IMR-90 (cell line): ENCODE results near the gene PPM1G. TPM values are rescaled to one million over a fixed set of nuclear protein-coding genes. Genes with fewer than 3 reads are reported as not detected.

ENCODE experiments used
- ATAC-seq: fragments of 200-7000 bp; cut with Tn5 transposase; 2 replicates; pipeline ENCODE4 v1.9.1; 2020; ENCODE audit warnings: low read depth, mild to moderate bottlenecking, moderate library complexity
- BruUV-seq: library from RNA; stranded (reverse); fragments of 400-500 nt; replicated peaks from 2 replicates; lab custom pipeline; 2021; lab: Mats Ljungman, UMichigan
- CTCF ChIA-PET: fragments of 300-600 bp; formaldehyde crosslinking; extraction: SDS; loops from one replicate; lab custom pipeline; 2021; ENCODE audit warnings: antibody characterized with exemption; lab: Yijun Ruan, JAX
- POLR2A ChIA-PET: fragments of 300-600 bp; sonication (Branson Sonifier 250); formaldehyde crosslinking; loops from one replicate; lab custom pipeline; 2022; ENCODE audit warnings: antibody characterized with exemption; ENCODE audit not compliant: unreplicated experiment; lab: Charles Lee
- DNase-seq: peaks from one replicate; pipeline ENCODE4 v3.0.0; 2013
- H2AFZ ChIP-seq: replicated peaks from 2 replicates; pipeline ENCODE3; 2013; ENCODE audit warnings: low read length, mild to moderate bottlenecking; ENCODE audit not compliant: poor library complexity
- H2AK5ac ChIP-seq: 2 replicates; pipeline ENCODE4 v1.6.1; 2013; ENCODE audit warnings: low read depth, low read length, inconsistent platforms
- H2AK9ac ChIP-seq: replicated peaks from 2 replicates; pipeline ENCODE3; 2013; ENCODE audit warnings: mild to moderate bottlenecking, low read depth, low read length, moderate library complexity; ENCODE audit not compliant: poor library complexity
- H2BK120ac ChIP-seq: 2 replicates; pipeline ENCODE4 v1.6.1; 2013; ENCODE audit warnings: low read depth, low read length, inconsistent platforms
- H2BK15ac ChIP-seq: 3 replicates; pipeline ENCODE4 v1.6.1; 2013; ENCODE audit warnings: low read depth, low read length, inconsistent platforms
- H2BK20ac ChIP-seq: 2 replicates; pipeline ENCODE4 v1.6.1; 2013; ENCODE audit warnings: low read depth, mild to moderate bottlenecking, inconsistent platforms, low read length, moderate library complexity
- H2BK5ac ChIP-seq: 2 replicates; pipeline ENCODE4 v1.6.1; 2013; ENCODE audit warnings: mild to moderate bottlenecking, low read depth, low read length, inconsistent platforms; ENCODE audit not compliant: poor library complexity, severe bottlenecking
- H3K14ac ChIP-seq: replicated peaks from 2 replicates; pipeline ENCODE4 v1.6.1; 2013; ENCODE audit warnings: low read depth, low read length, inconsistent platforms
- H3K18ac ChIP-seq: 2 replicates; pipeline ENCODE4 v1.6.1; 2013; ENCODE audit warnings: low read depth, low read length, control low read depth
- H3K23ac ChIP-seq: 2 replicates; pipeline ENCODE4 v1.6.1; 2013; ENCODE audit warnings: low read depth, low read length, inconsistent platforms
- H3K27ac ChIP-seq: 2 replicates; pipeline ENCODE4 v1.5.1; 2013; ENCODE audit warnings: mild to moderate bottlenecking, control low read depth, low read length; ENCODE audit not compliant: insufficient read depth
- H3K27me3 ChIP-seq: 2 replicates; pipeline ENCODE4 v1.6.1; 2013; ENCODE audit warnings: low read length; ENCODE audit not compliant: control insufficient read depth, insufficient read depth
- H3K36me3 ChIP-seq: 2 replicates; pipeline ENCODE4 v1.6.1; 2013; ENCODE audit warnings: low read length, mixed read lengths; ENCODE audit not compliant: control insufficient read depth, insufficient read depth
- H3K4ac ChIP-seq: 2 replicates; pipeline ENCODE4 v1.6.1; 2013; ENCODE audit warnings: low read depth, low read length, inconsistent platforms
- H3K4me1 ChIP-seq: 2 replicates; pipeline ENCODE4 v1.6.1; 2013; ENCODE audit warnings: low read length, mixed read lengths; ENCODE audit not compliant: control insufficient read depth, insufficient read depth
- H3K4me2 ChIP-seq: 2 replicates; pipeline ENCODE4 v1.6.1; 2013; ENCODE audit warnings: low read depth, mild to moderate bottlenecking, control low read depth, low read length, moderate library complexity
- H3K4me3 ChIP-seq: 2 replicates; pipeline ENCODE4 v1.5.1; 2013; ENCODE audit warnings: low read depth, mild to moderate bottlenecking, control low read depth, low read length, moderate library complexity; ENCODE audit not compliant: insufficient read depth
- H3K56ac ChIP-seq: 2 replicates; pipeline ENCODE4 v1.6.1; 2013; ENCODE audit warnings: low read length, inconsistent platforms; ENCODE audit not compliant: insufficient read depth; ENCODE audit errors: extremely low read depth
- H3K79me1 ChIP-seq, 2 experiments: 2 replicates each; pipeline ENCODE4 v1.6.1; 2013; ENCODE audit warnings: low read length in 2 of 2, inconsistent platforms in 1 of 2, low read depth in 1 of 2
- H3K9ac ChIP-seq: 2 replicates; pipeline ENCODE4 v1.6.1; 2013; ENCODE audit warnings: low read depth, low read length, control low read depth
- H3K9me1 ChIP-seq: 2 replicates; pipeline ENCODE4 v1.6.1; 2013; ENCODE audit warnings: low read length, inconsistent platforms; ENCODE audit not compliant: insufficient read depth
- H3K9me3 ChIP-seq: 2 replicates; pipeline ENCODE4 v1.6.1; 2013; ENCODE audit warnings: low read length; ENCODE audit not compliant: control insufficient read depth, insufficient read depth
- H4K20me1 ChIP-seq: 2 replicates; pipeline ENCODE4 v1.6.1; 2013; ENCODE audit warnings: low read length, inconsistent platforms; ENCODE audit not compliant: insufficient read depth
- H4K5ac ChIP-seq: 2 replicates; pipeline ENCODE4 v1.6.1; 2013; ENCODE audit warnings: mild to moderate bottlenecking, low read depth, low read length, control low read depth
- H4K8ac ChIP-seq, 2 experiments: 2 replicates each; pipeline ENCODE4 v1.6.1; 2013; ENCODE audit warnings: low read depth in 2 of 2, low read length in 2 of 2, control low read depth in 1 of 2, inconsistent platforms in 1 of 2
- H4K91ac ChIP-seq: 2 replicates; pipeline ENCODE4 v1.6.1; 2013; ENCODE audit warnings: low read depth, low read length, inconsistent platforms; ENCODE audit not compliant: insufficient read depth
- CEBPB ChIP-seq: IDR thresholded peaks from 2 replicates; pipeline ENCODE4 v1.6.1; 2012; ENCODE audit warnings: low read depth, low read length, improper control_type of control experiment
- WGBS, 2 experiments: methylation state at CpG; one replicate each; pipeline versions ENCODE4 v1.1.5 to v1.1.7; 2013; ENCODE audit warnings: missing lambda C conversion rate in 2 of 2; ENCODE audit not compliant: insufficient read length in 1 of 2; ENCODE audit errors: extremely low coverage in 2 of 2; 5-methylcytosine and 5-hydroxymethylcytosine counted together
- dilution Hi-C: fragments of 300-500 bp; cut with HindIII; formaldehyde crosslinking; loops from one replicate; pipeline ENCODE4 v1.14.3; 2018; ENCODE audit warnings: low sequenced_read_pairs; ENCODE audit not compliant: unreplicated experiment
- in situ Hi-C: fragments of 300-500 bp; cut with MboI; formaldehyde crosslinking; loops from 3 replicates; pipeline ENCODE4 v1.14.3; 2019; ENCODE audit warnings: low sequenced_read_pairs, inconsistent platforms, mixed read lengths
- intact Hi-C: fragments of 100-400 bp; cut with micrococcal nuclease; formaldehyde crosslinking; loops from 2 replicates; pipeline ENCODE4 v1.10.0; 2022
- polyA plus RNA-seq, 3 experiments: library from polyadenylated mRNA; depleted of rRNA; stranded (reverse); fragments of >200 nt; gene quantifications; 2 replicates each; pipeline ENCODE4 v1.2.3, GENCODE V29; 2012; ENCODE audit warnings: low replicate concordance in 1 of 3
- total RNA-seq: library from RNA; depleted of rRNA; stranded (reverse); fragments of >200 nt; gene quantifications from 2 replicates; pipeline ENCODE4 v1.2.3, GENCODE V29; 2012

The PPM1G gene
- total and polyA plus RNA-seq, 2 of the 4 experiments (the other 2 are of a cell fraction): 57.6 to 95.9 TPM

DNA sequence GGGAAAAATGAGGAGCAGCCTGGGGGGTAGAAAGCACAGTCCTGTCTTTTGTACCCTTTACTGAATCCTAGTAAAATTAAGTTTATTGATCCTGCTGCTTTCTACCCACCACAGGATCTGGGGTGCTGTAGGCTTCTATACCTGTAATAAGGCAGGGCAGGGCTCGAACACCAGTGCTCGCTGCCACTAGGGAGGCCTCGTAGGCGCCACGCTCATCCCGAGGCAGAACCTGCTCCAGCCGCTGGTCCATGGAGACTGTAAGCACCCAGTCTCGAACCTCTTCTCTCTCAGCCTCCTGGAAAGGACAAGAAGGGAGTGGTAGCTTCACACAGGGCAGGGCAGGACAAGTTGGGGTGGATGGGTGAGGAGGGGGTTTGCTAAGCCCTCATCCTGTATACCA, 35.8 kb upstream of the PPM1G start:
- dilution Hi-C loops: no loop called here
- CTCF ChIA-PET: no interaction called here
- no peak for TF ChIP-seq CEBPB

More for the DNA sequence above, 35.8 kb upstream of the PPM1G start:
- Histone ChIP-seq H3K9me1 (no peaks in the 10 kb centered on the region), H4K5ac (no peak overlapping the region), H3K9me3 (no peaks in the 10 kb centered on the region), H3K56ac (no peak overlapping the region), H3K79me1 (no peaks in the 10 kb centered on the region; a peak in 1 of 4 replicates), H2AFZ (no peak overlapping the region), H4K91ac (no peak overlapping the region), H4K8ac (no peak overlapping the region), H3K18ac (no peak overlapping the region), H2BK15ac (no peak overlapping the region), H2AK9ac (no peak overlapping the region), H2BK120ac (no peak overlapping the region), H2AK5ac (no peak overlapping the region), H2BK20ac (no peak overlapping the region), H4K20me1 (peaks cover 4% of the 10 kb centered on the region), H2BK5ac (no peak overlapping the region), H3K23ac (no peak overlapping the region), H3K9ac (no peak overlapping the region), H3K4ac (no peak overlapping the region), H3K4me1 (no peaks in the 10 kb centered on the region), H3K27me3 (no peaks in the 10 kb centered on the region), H3K36me3 (peaks cover 48% of the 10 kb centered on the region), H3K27ac (no peak overlapping the region), H3K14ac (no peak overlapping the region), H3K4me3 (no peak overlapping the region), H3K4me2 (no peak overlapping the region)
- no peak for DNase-seq
- intact Hi-C loops (no loop called here), in situ Hi-C loops (no loop called here)
- no TSS peak for BruUV-seq
- no peak for ATAC-seq
- POLR2A ChIA-PET: no interaction called here
- WGBS, 2 experiments: no CpG with 5 or more reads among the region's 8 CpGs
